ENCODE measurements around the gene CD300LF.

The CD300LF gene

DNA sequence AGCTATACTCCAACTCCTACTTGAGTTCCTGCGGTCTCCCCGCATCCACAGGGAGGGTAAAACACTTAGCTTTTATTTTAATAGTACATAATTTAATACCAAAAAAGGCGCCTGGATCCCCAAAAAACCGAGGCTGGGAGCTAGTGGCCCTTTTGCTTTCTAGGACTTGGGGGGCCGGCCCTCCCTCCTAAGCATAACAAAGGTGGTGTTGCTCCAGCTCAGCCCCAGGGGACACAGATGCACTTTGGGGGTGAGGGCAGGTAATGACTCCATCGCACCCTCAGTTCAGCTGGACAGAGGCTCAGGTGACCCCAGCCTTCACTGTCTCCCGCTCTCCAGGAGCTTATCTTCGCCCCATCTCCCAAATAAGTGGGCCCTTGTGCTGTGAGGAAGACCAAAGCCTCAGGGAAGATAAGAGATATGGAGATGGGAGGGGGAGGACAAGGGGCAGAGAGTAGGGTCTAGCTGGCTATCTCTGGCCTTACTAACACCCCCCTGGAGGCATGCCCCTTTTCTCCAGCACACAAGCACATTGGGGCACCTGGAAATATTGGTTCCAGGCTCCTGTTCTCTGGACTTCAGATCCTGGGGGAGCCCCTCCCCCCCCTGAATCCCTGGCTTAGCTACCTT, 32.9 kb upstream of the CD300LF start:
- no peak for DNase-seq (ENCODE audit: low spot score)

DNA sequence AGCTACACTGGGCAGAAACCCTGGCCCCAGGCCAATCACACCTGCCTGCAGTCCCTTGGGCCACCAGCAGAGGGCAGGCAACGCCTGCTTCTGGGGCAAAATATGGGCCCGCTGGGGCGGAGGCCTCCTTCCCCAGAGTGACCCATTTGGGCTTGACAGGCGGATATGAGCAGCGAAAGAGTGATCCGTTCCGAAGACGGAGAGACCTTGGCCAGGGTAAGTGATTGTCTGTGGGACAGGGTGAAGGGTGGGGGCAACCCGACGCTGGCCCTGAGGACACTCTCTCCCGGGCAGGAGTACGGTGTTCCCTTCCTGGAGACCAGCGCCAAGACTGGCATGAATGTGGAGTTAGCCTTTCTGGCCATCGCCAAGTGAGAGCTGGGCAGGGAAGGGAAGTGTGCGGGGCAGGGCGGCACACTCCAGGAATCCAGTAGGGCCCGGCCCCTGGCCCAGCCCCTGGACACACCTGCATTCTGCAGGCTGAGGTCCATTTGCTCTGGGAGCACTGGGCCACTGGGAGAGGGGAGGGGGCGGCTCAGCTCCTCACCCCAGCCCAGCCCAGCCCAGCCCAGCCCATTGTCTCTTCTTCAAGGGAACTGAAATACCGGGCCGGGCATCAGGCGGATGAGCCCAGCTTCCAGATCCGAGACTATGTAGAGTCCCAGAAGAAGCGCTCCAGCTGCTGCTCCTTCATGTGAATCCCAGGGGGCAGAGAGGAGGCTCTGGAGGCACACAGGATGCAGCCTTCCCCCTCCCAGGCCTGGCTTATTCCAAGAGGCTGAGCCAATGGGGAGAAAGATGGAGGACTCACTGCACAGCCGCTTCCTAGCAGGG, 32.2 kb upstream of the CD300LF start:
- peak; percentile 63 for DNase-seq (ENCODE audit: low spot score)

DNA sequence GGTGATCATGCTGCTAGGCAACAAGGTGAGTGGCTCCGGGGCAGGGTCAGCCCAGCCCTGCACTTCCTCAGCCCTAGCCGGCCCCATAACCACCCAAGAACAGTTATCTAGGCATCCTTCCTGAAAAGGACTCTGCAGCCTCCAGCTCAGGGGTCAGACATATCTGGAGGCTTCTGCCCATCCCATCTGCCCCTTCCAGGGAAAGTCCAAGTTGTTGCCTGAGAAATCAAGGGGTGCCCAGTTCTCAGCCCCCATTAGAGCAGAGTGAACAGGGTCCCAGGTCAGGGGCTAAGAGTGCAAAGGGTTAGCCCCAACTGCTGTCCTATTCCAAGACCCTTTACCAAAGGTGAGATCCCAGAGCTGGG, 31.6 kb upstream of the CD300LF start:
- DNase-seq (ENCODE audit: low spot score) = no peak

DNA sequence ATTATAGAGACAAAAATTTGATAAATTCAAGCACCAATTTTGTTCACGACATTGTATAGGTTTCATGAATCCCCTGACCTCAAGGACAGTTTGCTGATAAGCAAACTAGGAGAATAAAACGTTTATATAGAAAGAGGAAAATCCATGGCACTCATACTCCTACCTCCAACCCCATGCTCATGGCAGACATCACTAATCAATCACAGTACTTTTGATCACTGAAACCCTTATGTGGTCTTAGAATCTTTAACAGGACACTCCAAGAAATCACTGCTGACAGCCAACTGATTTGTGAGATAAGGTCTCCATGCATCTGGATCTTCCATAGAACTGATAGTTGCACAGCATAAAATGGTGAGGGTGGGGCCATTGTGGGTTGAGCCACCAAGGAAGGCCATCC, 31.0 kb upstream of the CD300LF start:
- no peak for DNase-seq (ENCODE audit: low spot score)

DNA sequence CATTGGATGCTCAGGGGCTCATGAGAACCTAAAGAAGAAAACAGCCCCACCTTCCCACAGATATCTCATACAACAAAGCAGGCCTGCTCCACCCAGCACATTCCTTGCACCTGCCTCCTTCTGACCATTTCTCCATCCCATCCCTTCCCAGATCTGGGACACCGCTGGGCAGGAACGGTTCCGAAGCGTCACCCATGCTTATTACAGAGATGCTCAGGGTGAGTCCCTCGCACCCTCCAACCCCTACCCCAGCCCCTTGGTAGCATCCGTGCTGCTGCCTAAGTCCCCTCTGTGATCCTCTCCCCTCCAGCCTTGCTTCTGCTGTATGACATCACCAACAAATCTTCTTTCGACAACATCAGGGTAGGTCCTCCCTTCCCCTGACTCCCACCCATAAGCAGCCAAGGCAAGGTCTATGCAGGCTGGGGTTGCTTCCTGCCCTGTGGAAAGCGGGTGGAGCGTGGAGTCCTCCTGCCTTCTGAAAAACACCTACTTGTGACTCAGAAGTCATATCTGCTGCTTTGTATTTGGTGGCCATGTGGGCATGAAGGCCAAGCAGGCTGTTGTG, 30.3 kb upstream of the CD300LF start:
- no peak for DNase-seq (ENCODE audit: low spot score)

DNA sequence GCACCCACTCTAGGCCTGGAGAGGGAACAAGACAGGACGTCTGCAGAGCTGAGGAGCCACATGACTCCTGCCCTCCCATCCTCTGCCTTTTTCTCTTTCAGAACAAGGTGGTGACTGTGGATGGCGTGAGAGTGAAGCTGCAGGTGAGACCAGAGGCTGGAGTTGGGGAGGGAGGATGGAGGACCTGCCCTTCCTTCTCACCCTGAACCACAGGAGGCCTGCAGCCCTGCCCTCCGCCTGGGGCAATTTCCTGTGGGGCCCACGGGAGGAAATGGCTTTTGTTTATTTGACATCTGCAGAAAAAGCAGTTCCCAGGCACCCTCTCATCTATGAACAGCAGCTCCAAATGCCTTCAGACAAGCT, 29.4 kb upstream of the CD300LF start:
- DNase-seq (ENCODE audit: low spot score) = no peak

DNA sequence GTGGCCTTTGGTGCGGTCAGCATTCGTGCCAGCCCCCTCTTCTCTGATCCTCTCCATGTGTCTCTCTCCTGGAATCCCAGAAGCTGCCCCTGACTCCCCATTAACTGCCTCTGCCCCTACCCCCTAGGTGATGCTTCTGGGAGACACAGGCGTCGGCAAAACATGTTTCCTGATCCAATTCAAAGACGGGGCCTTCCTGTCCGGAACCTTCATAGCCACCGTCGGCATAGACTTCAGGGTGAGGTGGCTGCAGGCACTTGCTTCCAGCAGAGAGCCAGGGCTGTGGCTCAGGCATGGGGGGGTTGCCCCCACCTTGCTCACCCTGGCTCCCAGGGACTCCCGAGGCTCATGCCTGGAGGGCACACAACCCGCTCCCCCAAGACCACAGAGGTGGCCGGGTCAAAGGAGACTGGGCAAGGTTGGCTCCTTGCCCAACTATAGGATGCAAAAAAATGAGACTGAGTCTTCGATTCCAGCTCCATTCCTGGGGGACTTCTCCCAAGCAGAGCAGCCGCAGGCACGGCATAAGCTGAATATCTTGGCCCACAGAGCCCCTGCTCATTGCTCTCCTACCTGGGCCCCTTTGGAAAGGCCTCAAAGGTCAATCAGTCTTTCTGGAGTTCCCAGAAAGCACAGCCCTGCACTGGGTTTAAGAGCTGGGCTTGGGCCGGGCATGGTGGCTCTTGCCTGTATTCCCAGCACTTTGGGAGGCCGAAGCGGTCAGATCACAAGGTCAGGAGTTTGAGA, 28.1 kb upstream of the CD300LF start:
- no peak for DNase-seq (ENCODE audit: low spot score)

DNA sequence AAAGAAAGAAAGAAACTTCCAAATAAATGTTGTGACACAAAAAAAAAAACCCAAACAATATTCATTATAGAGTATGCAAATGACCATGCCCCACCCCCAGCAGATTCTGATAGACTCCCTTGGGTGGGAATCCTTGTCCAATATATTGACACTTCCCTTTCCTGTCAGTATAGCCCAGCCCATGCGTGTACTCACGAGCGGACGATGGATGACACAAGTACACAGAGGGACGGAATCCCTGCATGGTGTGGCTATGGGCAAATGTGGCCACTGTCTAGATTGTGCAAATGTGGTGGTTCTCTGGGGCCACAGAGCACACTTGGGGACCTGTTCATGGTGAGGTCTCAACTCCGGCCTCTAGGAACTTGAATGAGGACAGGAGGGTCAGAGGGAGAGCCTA, 27.4 kb upstream of the CD300LF start:
- no peak for DNase-seq (ENCODE audit: low spot score)

DNA sequence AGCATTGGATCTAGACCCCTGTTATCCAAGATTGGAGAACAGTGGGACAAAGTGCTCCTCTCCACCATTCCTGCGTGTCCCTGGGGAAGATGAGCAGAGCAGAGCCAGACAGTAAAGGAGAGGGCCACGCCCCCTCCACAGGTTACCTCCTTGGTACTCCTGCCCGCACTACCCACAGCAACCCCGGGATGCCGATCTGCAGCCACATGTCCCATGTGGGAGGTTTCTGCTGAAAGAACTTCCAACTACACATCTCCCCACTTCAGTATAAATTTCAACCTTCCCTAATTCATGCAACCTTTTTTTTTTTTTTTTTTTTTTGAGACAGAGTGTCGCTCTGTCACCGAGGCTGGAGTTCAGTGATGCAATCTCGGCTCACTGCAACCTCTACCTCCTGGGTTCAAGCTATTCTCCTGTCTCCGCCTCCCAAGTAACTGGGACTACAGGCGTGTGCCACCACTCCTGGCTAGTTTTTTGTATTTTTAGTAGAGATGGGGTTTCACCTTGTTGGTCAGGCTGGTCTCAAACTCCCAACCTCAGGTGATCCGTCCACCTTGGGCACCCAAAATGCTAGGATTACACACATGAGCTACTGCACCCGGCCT, 26.6 kb upstream of the CD300LF start:
- DNase-seq (ENCODE audit: low spot score) = no peak

DNA sequence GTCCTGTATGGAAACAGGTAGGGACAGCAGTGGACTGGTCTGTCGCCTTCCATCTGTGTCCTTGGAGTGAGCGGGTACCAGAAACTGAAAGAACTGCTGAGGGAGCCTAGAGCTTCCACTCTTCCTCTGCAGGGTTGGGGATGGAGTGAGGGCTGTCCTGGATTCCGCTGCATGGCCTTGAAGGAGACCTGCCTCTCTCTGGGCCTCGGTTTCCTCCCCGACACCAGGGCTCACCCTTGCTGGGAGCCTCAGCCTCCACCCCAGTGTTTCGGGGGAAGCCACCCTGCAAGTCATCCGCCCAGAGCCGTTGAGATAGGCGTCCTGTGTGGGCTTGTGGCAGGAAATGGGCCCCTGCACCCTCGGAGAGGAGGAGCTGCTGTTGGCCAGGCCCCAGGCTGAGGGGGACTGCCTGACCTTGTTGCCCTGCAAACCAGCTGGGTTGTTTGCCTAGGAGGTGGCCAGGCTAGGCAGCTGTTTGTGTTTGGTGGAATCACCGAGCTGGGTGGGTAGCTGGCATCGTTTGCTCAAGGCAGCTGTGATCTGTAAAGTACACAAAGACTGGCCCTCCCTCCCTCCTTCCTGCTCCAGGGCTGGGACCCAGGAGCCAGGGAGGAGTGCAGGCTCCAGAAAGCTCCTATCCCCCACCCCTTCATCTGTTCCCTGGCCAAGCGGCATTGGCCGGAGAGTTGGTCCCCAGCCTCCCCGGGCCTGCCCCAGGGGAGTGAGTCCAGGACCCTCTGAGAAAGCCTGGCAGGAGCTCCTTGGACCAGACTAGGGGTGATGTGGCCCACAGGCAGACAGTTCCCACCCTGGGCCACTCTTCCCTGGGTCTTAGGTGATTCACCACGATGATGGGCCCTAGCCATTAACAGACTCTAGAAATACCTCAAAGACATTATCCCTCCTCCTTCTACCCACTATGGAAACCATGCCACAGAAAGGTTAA, 25.6 kb upstream of the CD300LF start:
- no peak for DNase-seq (ENCODE audit: low spot score)

DNA sequence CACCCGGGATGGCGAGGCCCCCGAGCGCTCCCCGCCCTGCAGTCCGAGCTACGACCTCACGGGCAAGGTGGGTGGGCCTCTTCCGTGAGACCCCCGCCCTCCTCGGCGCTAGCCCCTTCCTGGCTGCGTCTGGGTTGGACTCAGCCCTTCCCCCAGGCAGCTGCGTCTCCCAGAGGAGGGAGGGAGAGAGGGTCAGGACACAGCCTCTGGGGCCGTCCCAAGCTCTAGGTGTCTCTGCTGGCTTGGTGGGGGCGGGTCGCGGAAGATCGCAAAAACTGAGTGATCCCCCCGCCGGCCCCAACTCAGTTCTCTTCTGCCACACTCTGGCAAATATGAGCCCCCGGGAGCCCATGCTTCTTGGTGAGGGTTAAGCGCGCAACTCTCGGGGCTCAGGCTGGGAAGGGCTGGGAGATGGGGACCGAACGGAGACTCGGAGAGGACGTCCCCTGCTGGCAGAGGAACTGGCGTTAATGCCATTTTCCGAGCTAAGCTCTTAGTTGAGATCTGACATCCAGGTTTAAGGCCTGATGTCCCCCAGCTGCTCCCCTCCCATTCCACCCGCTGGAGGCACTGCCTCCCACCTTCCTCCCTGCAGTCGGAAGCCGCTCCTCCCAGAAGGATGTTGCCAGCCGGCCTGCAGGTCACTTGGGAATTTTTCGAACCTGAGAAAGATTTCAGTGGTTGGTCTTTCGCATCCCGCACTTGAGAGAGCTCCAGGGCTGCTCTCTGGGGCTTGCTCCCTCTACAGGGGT, 24.8 kb upstream of the CD300LF start:
- DNase-seq (ENCODE audit: low spot score) = no peak

DNA sequence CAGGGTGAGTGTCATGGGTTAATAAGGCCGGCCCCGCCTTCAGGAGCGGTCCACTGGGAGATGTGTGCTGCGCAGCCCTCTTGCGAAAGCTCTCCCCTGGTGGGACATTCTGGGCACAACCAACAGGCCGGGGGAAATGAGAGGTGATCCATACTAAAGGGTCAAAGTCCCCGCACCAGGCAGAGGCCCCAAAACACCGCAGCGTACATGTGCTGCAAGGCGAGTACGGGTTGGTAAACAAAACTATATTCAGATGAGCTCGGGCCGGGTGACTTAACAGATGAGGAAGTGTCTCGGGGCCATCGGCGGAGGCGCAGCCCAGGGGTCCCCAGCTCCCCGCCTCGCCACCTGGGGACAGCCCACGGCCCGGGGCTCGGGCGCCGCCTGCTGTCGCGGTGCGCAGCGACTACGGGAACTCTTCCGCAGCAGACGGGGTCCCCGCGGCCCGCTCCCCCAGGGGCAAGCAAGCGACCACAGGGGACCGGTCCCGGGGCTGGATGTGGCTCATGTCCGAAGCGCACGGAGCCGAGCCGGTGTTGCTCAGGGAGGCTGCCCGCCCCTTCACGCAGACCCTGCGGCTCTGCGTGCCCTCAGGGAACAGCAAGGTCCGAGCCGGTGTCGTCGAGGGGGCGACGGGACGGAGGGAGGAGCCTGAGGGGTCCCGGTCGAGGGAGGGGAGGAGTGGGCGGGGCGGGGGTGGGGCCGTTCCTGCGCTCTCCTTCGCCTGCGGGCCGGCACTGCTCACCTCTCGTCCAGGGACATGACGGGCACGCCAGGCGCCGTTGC, 24.0 kb upstream of the CD300LF start, which contains the start of gene RAB37:
TSS of gene RAB37 (plus strand) at position 744 of the 786 bp plus-strand sequence. CDS start at position 761, 17 bp downstream.
- no peak for DNase-seq (ENCODE audit: low spot score)

DNA sequence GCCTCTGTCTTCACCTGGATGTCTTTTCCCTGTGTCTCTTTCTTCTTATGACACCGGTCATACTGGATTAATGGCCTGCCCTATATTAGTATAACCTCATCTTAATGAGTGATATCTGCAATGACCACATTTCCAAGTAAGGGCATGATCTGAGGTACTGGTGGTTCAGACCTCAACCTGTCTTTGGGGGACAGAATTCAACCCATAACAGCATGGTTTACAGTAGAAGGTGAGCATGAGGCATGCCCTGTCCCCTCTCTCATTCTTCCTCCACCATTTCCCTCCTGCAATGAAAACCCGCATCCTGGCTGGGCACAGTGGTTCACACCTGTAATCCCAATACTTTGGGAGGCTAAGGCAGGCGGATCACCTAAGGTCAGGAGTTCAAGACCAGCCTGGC, 21.5 kb upstream of the CD300LF start:
- no peak for DNase-seq (ENCODE audit: low spot score)

DNA sequence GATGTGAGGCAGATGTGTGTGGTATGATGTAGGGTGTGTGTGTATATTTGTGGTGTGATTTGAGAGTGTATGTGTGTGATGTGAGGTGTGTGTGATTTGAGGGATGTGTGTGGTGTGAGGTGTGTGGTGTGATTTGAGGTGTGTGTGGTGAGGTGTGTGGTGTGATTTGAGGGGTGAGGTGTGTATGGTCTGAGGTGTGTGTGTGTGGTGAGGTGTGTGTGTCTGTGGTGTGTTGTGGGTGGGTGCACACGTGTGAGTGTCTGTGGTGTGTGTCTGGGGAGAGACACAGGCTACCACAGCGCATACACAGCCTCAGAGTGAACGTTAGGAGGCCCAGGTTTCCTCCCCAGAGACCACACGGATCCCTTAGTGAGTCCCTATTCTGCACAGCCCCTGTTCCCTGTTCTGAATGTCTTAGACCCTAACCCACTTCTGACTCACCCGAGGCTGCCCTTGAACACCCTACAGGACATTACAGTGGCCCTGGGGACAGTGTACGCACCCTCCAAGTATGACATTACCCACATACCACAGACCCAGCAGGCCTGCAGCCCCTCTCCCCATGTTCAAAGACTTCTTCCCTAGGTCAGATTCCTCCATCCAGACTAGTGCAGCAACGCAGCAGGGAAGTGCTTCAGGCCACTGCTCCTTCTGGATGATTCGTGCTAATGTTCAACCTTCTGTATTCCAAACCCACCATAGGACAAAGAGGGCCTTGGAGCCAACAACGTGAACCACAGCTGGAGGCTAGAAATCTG, 20.8 kb upstream of the CD300LF start:
- no peak for DNase-seq (ENCODE audit: low spot score)

DNA sequence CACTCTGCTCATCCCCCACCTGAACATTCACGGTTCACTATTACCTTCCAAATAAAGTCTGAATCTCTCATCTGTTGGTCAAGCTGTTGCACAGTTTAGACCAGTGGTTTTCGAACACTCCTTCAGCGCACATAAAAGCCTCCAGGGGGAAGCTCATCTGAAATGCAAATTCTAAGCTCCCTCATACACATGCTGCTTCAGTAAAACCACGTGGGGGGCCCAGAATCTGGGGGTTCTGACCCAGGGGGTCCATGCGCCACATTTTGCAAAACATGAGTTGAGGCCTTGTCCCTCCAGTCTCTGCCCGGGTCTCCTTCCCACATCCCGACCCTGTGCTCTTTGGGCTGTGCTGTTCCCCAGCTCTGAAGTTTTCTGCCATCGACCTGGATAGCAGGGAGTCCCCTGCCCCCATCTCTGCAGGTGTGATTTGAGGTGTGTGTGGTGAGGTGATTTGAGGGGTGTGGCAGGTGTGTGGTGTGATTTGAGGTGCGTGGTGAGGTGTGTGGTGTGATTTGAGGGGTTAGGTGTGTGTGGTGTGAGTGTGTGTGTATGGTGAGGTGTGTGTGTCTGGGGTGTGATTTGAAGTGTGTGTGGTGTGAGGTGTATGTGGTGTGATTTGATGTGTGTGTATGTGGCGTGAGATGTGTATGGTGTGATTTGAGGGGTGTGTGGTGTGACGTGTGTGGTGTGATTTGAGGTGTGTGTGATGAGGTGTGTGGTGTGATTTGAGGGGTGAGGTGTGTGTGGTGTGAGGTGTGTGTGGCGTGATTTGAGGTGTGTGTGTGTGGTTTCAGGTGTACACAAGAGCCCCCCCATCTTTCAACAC, 19.5 kb upstream of the CD300LF start:
- DNase-seq (ENCODE audit: low spot score) = no peak

DNA sequence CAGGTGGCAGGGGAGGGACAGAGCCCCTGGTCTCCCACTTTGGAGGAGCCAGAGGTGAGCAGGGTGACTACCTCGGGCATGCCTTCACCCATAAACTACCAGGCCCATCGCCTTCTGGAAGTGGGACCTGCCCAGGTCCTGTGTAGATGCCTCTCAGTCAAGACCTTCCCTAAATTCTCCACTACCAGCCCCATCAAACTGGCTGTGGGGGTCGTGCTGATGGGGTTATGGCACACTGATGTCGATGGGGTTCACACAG, 18.6 kb upstream of the CD300LF start:
- no peak for DNase-seq (ENCODE audit: low spot score)

DNA sequence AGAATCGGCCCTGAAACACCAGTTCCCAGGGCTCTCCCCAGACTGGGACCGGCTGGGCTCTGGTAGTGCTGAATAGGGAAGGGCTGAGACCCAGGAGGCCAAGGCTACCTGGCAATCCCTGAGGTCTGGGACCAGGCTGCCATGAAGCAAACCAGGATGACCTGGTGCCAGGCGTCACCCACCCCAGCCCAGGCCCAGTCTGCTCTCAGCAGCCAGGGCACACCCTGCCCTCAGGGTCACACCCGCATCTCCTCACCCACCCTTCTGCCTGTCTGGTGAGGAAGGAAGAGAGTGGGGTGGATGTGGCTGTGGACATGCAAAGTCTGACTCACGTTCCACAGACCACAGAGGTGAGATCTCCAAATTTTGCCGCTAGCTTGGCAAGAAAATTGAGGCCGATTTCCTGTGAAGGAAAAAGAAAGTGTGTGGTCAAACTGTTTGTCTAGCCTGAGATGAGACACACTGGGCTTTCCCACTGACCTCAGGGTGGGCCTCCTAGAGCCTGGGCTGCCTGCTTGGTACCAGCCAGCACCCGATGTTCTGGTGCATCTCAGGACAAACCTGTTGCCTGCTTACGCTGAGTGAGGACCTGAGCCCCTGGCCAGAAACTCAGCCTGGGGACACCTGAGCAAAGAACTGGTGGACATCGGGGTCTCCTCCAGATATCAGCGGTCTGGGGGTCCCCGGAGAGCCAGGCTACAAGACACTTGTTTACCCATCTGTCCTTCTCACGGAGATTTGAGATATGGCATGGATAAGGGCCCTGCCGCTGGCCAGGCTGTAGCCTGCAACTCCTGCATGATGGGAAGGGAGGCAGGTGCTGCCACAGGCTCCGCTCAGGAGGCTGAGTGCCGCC, 18.0 kb upstream of the CD300LF start:
- DNase-seq (ENCODE audit: low spot score) = no peak

Data from RKO (cell line).